HEK293T (cell line): ENCODE measurements around the gene TNFSF11.

Source experiments
- ARNT ChIP-seq: fragments of 450-650 bp; IDR thresholded peaks from 2 replicates; pipeline ENCODE4 v1.6.1; 2017; ENCODE audit warnings: mild to moderate bottlenecking
- BHLHE40 ChIP-seq: fragments of 450-650 bp; IDR thresholded peaks from 2 replicates; pipeline ENCODE4 v1.6.1; 2016; ENCODE audit warnings: mild to moderate bottlenecking, moderate library complexity, borderline replicate concordance
- ELF4 ChIP-seq: fragments of 450-650 bp; IDR thresholded peaks from 2 replicates; pipeline ENCODE4 v1.6.1; 2017; ENCODE audit warnings: antibody characterized with exemption
- FOXA1 ChIP-seq: fragments of 450-650 bp; IDR thresholded peaks from 2 replicates; pipeline ENCODE4 v1.6.1; 2016; ENCODE audit warnings: mild to moderate bottlenecking
- HDGF ChIP-seq: fragments of 450-650 bp; IDR thresholded peaks from 2 replicates; pipeline ENCODE4 v1.6.1; 2017; ENCODE audit warnings: antibody characterized with exemption, borderline replicate concordance
- LEF1 ChIP-seq: fragments of 450-650 bp; IDR thresholded peaks from 2 replicates; pipeline ENCODE4 v1.6.1; 2017; ENCODE audit warnings: mild to moderate bottlenecking, borderline replicate concordance
- NFRKB ChIP-seq: fragments of 450-650 bp; IDR thresholded peaks from 2 replicates; pipeline ENCODE4 v1.6.1; 2016; ENCODE audit warnings: mild to moderate bottlenecking, moderate library complexity
- SP1 ChIP-seq: fragments of 450-650 bp; IDR thresholded peaks from 2 replicates; pipeline ENCODE4 v1.6.1; 2017
- ZNF384 ChIP-seq: fragments of 450-650 bp; IDR thresholded peaks from 2 replicates; pipeline ENCODE4 v1.6.1; 2016
- TF ChIP-seq, protein P1 (sequence below): fragments of 450-650 bp; IDR thresholded peaks from 2 replicates; pipeline ENCODE4 v1.6.1; 2016

DNA sequence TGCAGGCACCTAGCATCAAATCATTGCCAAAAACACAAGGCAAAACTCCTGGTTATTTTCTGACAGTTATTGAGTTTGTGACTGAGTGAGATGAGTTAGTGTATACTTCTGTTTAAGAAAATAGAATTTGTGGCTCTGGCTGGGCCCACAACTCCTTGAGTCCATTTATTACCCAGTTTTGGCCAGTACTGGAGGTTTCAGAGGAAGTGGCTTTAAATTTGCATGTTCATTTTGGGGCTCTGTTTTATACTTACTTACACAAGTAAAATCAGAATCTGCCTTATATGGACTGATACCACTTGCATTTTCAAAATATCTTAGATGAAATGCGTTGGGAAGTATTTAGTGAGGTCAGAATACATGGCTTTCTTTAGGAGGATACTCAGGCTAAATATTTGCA lies 29.0 kb downstream of the TNFSF11 start:
- TF ChIP-seq ELF4 (no peak), LEF1 (no peak), ZNF384 (no peak), FOXA1 (no peak), SP1 (no peak), HDGF (no peak), BHLHE40 (no peak), NFRKB (no peak), ARNT (no peak)
- TF ChIP-seq, protein P1, sequence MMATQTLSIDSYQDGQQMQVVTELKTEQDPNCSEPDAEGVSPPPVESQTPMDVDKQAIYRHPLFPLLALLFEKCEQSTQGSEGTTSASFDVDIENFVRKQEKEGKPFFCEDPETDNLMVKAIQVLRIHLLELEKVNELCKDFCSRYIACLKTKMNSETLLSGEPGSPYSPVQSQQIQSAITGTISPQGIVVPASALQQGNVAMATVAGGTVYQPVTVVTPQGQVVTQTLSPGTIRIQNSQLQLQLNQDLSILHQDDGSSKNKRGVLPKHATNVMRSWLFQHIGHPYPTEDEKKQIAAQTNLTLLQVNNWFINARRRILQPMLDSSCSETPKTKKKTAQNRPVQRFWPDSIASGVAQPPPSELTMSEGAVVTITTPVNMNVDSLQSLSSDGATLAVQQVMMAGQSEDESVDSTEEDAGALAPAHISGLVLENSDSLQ = no peak
